ENCODE results near the gene PNMA3.
"Not testable (repeated sequence)": the region's sequence is repeated elsewhere in the genome, so short reads cannot be mapped to it uniquely, and the experiment has no call there.

PNMA3 gene, protein sequence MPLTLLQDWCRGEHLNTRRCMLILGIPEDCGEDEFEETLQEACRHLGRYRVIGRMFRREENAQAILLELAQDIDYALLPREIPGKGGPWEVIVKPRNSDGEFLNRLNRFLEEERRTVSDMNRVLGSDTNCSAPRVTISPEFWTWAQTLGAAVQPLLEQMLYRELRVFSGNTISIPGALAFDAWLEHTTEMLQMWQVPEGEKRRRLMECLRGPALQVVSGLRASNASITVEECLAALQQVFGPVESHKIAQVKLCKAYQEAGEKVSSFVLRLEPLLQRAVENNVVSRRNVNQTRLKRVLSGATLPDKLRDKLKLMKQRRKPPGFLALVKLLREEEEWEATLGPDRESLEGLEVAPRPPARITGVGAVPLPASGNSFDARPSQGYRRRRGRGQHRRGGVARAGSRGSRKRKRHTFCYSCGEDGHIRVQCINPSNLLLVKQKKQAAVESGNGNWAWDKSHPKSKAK

GRCh38 chrX:153055871-153056749 is at the start of gene PNMA3:
PNMA3 (plus strand) TSS chrX:153056470; CDS start chrX:153057056, 586 bp downstream.
- DNase-seq (ENCODE audit: low read depth, low spot score), result no peak

DNA sequence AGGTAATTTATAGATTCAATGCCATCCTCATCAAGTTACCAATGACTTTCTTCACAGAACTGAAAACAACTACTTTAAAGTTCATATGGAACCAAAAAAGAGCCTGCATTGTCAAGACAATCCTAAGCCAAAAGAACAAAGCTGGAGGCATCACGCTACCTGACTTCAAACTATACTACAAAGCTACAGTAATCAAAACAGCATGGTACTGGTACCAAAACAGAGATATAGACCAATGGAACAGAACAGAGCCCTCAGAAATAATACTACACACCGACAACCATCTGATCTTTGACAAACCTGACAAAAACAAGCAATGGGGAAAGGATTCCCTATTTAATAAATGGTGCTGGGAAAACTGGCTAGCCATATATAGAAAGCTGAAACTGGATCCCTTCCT is 39.1 kb upstream of the PNMA3 start:
- DNase-seq (ENCODE audit: low read depth, low spot score), result not testable (repeated sequence)

GRCh38 chrX:153019166-153019565 is 37.1 kb upstream of the PNMA3 start:
- DNase-seq (ENCODE audit: low read depth, low spot score), result no peak

GRCh38 chrX:153026501-153026900 is 29.8 kb upstream of the PNMA3 start:
- DNase-seq (ENCODE audit: low read depth, low spot score), result not testable (repeated sequence)

- not testable (repeated sequence) for DNase-seq (ENCODE audit: low read depth, low spot score)
These were observed 27.8 kb upstream of the PNMA3 start for GRCh38 chrX:153028487-153028886.

GRCh38 chrX:153029162-153029561 is 27.1 kb upstream of the PNMA3 start:
- DNase-seq (ENCODE audit: low read depth, low spot score), result no peak

DNA sequence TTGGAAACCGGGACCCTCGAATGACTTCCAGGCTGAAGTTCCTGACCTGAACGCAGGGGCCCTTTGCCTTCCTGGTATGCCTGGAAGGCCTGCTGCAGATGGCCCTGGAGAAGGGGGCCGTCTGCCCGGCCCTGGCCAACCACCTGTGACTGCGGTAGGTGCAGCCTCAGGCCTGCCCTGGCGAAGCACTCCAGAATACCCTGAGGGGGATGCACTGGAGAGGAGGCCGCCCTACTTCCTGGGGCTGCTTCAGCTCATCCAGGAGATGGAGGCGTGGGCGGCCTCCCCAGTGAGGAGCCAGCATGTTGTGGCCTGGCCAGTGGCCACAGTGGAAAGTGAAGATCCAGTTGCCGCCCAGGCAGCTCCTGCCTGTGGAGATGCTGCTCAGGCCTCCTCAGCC is 26.4 kb upstream of the PNMA3 start:
- no peak for DNase-seq (ENCODE audit: low read depth, low spot score)

DNA sequence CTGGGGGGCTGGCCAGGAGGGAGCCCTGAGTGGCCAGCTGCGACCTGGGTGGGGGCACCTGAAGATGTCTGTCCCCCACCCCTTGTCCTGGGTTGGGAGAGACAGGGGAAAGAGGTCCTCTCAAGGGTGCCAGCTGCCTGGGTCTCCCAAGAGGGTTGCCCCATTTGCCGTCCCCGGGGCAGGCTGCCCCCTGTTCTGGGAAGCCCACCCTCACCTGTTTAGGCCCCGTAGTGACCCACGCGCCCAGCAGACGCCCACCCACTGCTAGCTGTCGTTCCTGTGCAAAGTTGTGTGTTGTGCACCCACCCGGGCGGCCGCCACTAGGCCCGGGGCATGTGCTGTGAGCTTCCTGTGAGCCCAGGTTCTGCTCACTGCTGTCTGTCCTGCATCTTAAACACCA is 25.5 kb upstream of the PNMA3 start:
- DNase-seq (ENCODE audit: low read depth, low spot score), result no peak

GRCh38 chrX:153032397-153033118 is 23.7 kb upstream of the PNMA3 start:
- no peak for DNase-seq (ENCODE audit: low read depth, low spot score)

DNA sequence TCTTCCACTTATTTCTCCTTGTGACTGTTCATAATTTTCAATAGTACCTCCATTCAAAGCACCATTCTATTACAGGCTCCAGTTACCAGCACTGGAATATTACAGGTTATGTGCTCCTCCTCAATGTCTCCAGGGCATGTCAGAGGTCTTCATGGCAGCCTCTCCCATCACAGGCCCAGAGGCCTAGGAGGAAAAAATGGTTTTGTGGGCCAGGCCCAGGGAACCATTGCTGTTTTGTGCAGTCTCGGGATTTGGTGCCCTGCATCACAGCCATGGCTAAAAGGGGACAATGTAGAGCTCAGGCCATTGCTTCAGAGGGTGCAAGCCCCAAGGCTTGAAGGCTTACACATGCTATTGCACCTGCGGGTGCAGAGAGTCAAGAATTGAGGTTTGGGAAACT is 7.2 kb upstream of the PNMA3 start:
- no peak for DNase-seq (ENCODE audit: low read depth, low spot score)

DNA sequence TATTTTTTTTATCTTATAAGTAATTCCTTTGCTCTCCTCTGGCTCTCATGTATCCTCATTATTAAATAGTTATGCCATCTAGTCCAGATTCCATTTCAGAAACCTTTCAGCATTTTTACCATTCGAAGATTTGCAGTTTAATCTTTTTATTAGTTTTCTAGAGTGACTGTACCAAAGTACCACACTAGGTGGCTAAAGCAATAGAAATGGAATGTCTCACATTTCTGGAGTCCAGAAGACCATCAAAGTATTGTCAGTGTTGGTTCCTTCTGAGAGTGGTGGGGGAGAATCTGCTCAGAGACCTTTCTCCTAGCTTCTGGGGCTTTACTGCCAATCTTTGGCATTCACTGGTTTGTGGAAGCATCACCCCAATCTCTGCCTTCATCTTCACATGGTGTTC is 3.7 kb upstream of the PNMA3 start:
- no peak for DNase-seq (ENCODE audit: low read depth, low spot score)

DNA sequence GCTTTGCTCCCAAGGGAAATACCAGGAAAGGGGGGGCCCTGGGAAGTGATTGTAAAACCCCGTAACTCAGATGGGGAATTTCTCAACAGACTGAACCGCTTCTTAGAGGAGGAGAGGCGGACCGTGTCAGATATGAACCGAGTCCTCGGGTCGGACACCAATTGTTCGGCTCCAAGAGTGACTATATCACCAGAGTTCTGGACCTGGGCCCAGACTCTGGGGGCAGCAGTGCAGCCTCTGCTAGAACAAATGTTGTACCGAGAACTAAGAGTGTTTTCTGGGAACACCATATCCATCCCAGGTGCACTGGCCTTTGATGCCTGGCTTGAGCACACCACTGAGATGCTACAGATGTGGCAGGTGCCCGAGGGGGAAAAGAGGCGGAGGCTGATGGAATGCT is 1.0 kb downstream of the PNMA3 start:
- DNase-seq (ENCODE audit: low read depth, low spot score), result no peak

- no peak for DNase-seq (ENCODE audit: low read depth, low spot score)
These were observed 3.2 kb downstream of the PNMA3 start for GRCh38 chrX:153059191-153060094.

DNA sequence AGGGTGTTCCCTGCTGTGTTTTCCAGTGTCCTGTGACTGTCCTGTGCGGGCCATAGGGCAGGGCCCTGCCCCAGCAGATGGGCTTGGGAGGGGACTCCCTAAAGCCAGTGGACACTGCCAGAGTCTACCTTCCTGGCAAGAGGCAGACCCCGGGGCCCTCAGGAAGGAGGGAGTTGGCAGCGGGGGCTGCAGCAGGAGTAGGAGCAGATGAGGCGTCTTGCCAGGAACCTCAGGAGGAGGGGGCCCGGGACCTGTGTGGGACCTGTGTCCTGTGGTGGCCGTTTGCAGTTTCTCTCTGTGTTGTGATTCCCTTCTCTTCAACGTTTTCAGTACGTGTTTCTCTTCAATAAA is 3.8 kb downstream of the PNMA3 start:
- DNase-seq (ENCODE audit: low read depth, low spot score), result no peak

DNA sequence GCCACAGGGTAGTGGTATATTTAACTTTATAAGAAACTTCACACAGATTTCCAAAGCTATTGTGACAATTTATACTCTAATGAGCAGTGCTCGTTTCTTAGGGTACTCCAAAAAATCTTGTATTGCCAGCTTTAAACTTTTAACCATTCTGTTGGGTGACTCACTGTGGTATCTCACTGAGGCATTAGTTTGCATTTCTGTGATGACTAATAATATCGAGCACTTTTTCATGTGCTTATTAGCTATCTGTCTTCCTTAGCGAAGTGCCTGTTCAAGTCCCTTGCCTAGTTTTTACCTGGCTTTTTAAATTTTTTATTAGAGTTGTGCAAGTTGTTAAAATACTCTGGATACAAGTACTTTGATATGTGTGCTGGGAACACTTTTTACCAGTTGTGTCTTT is 5.5 kb downstream of the PNMA3 start:
- no peak for DNase-seq (ENCODE audit: low read depth, low spot score)

GRCh38 chrX:153063315-153063714 is 7.0 kb downstream of the PNMA3 start:
- no peak for DNase-seq (ENCODE audit: low read depth, low spot score)

GRCh38 chrX:153064061-153064460 is 7.8 kb downstream of the PNMA3 start:
- DNase-seq (ENCODE audit: low read depth, low spot score), result no peak

DNA sequence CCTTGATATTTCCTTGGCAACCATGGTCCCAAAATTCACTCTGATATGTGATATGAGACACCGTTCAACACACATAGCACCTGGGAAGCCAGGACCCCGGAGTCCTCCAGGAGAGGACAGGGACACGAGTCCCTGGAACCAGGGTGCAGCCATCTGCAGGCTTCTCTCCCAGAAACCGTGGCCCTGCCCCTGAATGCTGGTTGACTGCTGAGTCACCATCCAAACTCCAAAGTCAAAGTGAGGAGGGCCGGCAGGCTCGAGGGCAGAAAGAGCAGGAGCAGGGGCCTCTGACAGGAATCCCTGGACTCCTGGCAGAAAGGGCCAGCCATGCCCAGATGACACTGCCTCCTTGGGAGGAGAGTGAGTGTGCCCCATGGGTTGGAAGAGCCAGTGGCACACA is 9.1 kb downstream of the PNMA3 start:
- DNase-seq (ENCODE audit: low read depth, low spot score), result no peak

DNA sequence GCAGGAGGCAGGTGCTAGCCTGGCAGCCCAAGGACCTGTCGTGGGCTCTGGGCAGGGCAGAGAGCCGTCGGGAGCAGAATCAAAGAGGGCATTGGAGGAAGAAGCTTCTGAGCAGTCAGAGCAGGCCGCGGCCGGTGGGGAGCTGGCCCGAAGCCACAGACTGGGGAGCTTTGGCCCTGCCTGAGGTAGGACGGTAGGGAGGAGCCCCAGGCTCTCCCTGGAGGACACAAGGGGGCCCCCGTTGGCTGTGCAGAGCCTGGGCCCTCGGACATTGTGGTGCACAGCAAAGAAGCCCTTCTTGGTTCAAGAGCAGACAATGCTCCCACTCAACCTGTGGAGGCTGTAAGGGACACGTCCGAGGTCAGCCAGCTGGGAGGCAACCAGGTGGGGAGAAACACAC is 10.1 kb downstream of the PNMA3 start:
- not testable (repeated sequence) for DNase-seq (ENCODE audit: low read depth, low spot score)

DNA sequence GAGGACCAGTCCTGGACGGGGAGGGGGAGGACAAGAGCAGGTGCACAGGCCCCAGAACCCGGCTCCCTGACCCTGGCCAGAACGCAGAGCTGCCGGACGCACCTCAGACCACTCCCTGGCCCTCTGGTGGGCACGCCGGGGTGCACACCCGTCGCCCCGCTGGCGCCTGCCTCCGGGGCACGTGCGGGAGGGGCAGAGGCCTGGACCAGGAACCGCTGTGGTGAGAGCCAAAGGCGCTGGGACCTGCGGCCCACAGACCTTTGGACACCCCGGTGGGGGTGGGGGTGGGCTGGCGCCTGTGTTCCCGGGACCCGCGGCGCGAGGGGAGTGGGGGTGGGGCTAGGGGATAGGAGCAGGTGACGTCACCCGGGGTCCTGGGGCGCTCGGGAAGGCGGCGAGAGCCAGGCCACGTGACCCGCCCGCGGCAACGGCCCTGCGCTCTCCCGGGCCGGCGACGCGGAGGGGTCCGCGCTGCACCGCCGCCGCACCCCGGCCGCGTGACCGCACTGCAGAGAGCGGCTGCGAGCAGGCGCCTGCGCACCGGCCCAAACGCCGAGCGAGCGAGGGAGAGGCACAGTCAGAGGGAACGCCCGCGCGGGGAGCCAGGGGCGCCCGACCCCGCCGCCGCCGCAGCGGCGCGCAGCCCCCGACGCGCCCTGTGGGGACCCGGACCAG is 15.8 kb downstream of the PNMA3 start, which contains the start of gene PNMA6A:
PNMA6A (plus strand) TSS at position 546 of the 675 bp plus-strand sequence. CDS start 609 bp downstream, outside the sequence.
- DNase-seq (ENCODE audit: low read depth, low spot score), result not testable (repeated sequence)
